ENCODE results near the gene PNMA1. TPM values are rescaled to one million over a fixed set of nuclear protein-coding genes. Genes with fewer than 3 reads are reported as not detected.
A peak's percentile ranks its signal among the peaks of the same experiment; 100 is the strongest.

Gene PNMA1
- total RNA-seq, 1 donor, result 27.9 TPM

DNA sequence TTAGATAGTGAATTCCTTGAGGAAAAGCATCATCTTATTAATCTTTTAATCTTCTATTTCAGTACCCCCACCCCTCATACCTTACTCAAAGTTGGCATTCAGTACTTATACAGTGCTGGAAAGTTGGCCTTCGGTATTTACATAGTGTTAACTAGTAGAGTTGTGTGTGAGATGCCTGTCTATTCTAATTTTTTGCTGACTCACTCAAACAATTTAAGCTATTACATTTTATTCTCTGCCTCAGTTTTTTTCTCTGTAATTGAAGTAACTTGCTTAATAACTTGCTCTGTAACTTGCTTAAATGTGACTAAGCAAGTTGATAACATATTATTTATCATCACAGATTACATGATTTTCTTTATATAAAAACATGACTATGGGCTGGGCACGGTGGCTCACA, 49.1 kb downstream of the PNMA1 start:
- no peak overlapping the region for H3K4me3 ChIP-seq (ENCODE audit: low read depth, low read length)
- no peak for DNase-seq (ENCODE audit: low read depth)
- TF ChIP-seq CTCF (IDR thresholded peaks at IDR 0.05; ENCODE audit: insufficient read depth, low read length), result no peak

- no peak overlapping the region for H3K4me3 ChIP-seq (ENCODE audit: low read depth, low read length)
- no peak for TF ChIP-seq CTCF (IDR thresholded peaks at IDR 0.05; ENCODE audit: insufficient read depth, low read length)
- no peak for DNase-seq (ENCODE audit: low read depth)
Observed at GRCh38 chr14:73663548-73664212, 50.5 kb downstream of the PNMA1 start.

DNA sequence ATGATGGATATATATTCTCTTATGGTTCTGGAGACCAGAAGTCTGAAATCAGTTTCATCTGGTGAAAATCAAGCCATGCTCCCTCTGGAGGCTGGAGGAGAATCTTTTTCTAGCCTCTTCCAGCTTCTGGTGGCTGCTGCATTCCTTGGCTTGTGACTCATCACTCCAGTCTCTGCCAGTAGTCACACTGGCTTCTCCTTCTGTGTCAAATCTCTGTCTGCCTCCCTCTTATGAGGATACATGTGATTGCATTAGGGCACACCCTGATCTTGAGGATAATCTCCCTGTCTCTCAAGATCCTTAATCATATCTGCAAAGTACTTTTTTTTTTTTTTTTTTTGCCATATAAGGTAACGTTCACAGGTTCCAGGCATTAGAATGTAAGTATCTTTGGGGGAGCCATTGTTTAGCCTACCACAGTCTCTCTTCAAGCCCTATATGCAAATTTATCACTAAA, 51.7 kb downstream of the PNMA1 start:
- DNase-seq (ENCODE audit: low read depth), result peak; percentile 93
- no peak overlapping the region for H3K4me3 ChIP-seq (ENCODE audit: low read depth, low read length)
- TF ChIP-seq CTCF (IDR thresholded peaks at IDR 0.05; ENCODE audit: insufficient read depth, low read length), result peak; percentile 76

- DNase-seq (ENCODE audit: low read depth), result no peak
- no peak for TF ChIP-seq CTCF (IDR thresholded peaks at IDR 0.05; ENCODE audit: insufficient read depth, low read length)
- H3K4me3 ChIP-seq (ENCODE audit: low read depth, low read length), result no peak overlapping the region
Observed at GRCh38 chr14:73661872-73662271, 52.3 kb downstream of the PNMA1 start.

Small RNA genes within 50 kb of the gene (small RNA-seq; reads per million reads assigned to genes)
- gene MIR4505, result not detected

Other genes with a start within 250 kb of the PNMA1 start
- 17.4 and 17.5 TPM in 2 replicates for gene RIOX1, start 223.5 kb downstream of the PNMA1 start, total RNA-seq (ENCODE audit: low replicate concordance)
- 3.9 and 54.0 TPM in 2 replicates for gene ACOT1, start 177.2 kb downstream of the PNMA1 start, total RNA-seq (ENCODE audit: low replicate concordance)
- 0.18 TPM in 1 of 2 replicates, not detected in the other for gene HEATR4, start 155.4 kb downstream of the PNMA1 start, total RNA-seq (ENCODE audit: low replicate concordance)
- 8.9 and 74.0 TPM in 2 replicates for gene ACOT2, start 145.2 kb downstream of the PNMA1 start, total RNA-seq (ENCODE audit: low replicate concordance)
- gene ACOT4, start 122.5 kb downstream of the PNMA1 start, total RNA-seq (ENCODE audit: low replicate concordance), result 0.72 TPM in 1 of 2 replicates, not detected in the other
- not detected in 2 replicates for gene ACOT6, start 101.9 kb downstream of the PNMA1 start, total RNA-seq (ENCODE audit: low replicate concordance)
- gene DNAL1, start 69.4 kb downstream of the PNMA1 start, total RNA-seq (ENCODE audit: low replicate concordance), result 12.7 and 27.8 TPM in 2 replicates
- gene PTGR2, start 137.4 kb upstream of the PNMA1 start, total RNA-seq (ENCODE audit: low replicate concordance), result 4.4 and 9.3 TPM in 2 replicates
- gene ZNF410, start 172.5 kb upstream of the PNMA1 start, total RNA-seq (ENCODE audit: low replicate concordance), result 52.6 and 73.6 TPM in 2 replicates
- 2.3 and 3.1 TPM in 2 replicates for gene FAM161B, start 235.7 kb upstream of the PNMA1 start, total RNA-seq (ENCODE audit: low replicate concordance)
- 11.4 and 16.4 TPM in 2 replicates for gene COQ6, start 235.9 kb upstream of the PNMA1 start, total RNA-seq (ENCODE audit: low replicate concordance)

All from fibroblast of the aortic adventitia (primary cell).